Measurements from ENCODE around the gene MUC21. TPM values are rescaled to one million over a fixed set of nuclear protein-coding genes. Genes with fewer than 3 reads are reported as not detected.

Gene MUC21
- total and polyA plus RNA-seq, 2 donors (not counting 3 experiments of a cell fraction or from before 2014, with no cell fraction given) = not detected

DNA sequence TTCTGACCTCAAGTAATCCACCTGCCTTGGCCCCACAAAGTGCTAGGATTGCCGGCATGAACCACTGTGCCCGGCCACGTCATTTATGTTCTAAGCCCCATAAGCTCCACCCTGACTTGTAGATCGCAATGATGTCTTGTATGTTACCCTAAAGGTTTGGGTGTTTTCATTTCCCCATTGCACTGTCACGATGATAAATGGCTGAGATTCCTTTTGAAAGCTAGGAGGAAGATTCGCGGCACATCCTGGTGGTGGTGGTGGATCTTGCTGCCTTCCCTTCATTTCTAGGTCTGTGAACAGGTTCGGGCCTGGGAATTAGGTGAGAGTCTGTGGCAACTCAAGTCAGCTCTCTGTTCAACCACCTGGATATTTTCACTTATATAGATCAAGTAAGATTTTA lies 55.0 kb downstream of the MUC21 start:
- intact Hi-C loops (cut with micrococcal nuclease) = no loop called here

More for the DNA sequence above, 55.0 kb downstream of the MUC21 start:
- Histone ChIP-seq H3K79me2 (ENCODE audit: control insufficient read depth, insufficient read depth, low read length) (no peaks in the 10 kb centered on the region), H3K4me3 (replicated peaks in 1 of 3; ENCODE audit: insufficient read depth in 1 of 3, low read depth in 1 of 3, low read length in 3 of 3) (no peak overlapping the region), H3K9me1 (replicated peaks; ENCODE audit: control insufficient read depth, extremely low read depth, insufficient read depth, low read length) (no peaks in the 10 kb centered on the region), H3K4me2 (ENCODE audit: insufficient read depth, low read length) (no peak overlapping the region), H4K20me1 (replicated peaks; ENCODE audit: control insufficient read depth, extremely low read depth, insufficient read depth, low read length) (no peaks in the 10 kb centered on the region), H3K9ac (replicated peaks; ENCODE audit: extremely low read depth, insufficient read depth, low read length) (no peak overlapping the region), H3K36me3 (ENCODE audit: control insufficient read depth in 2 of 2, extremely low read depth in 1 of 2, insufficient read depth in 2 of 2, low read length in 2 of 2) (no peaks in the 10 kb centered on the region), H3K27ac (ENCODE audit: insufficient read depth, low read depth, low read length) (no peak overlapping the region), H3K4me1 (ENCODE audit: control insufficient read depth, extremely low read depth, insufficient read depth, low read length) (no peaks in the 10 kb centered on the region), H3K27me3 (ENCODE audit: control insufficient read depth in 2 of 2, insufficient read depth in 2 of 2, low read length in 2 of 2) (peaks cover 9 to 16% of the 10 kb centered on the region in 2 experiments), H3K9me3 (replicated peaks; ENCODE audit: control insufficient read depth, insufficient read depth, low read length) (no peaks in the 10 kb centered on the region), H2AFZ (ENCODE audit: low read depth, low read length) (no peak overlapping the region)
- CTCF ChIA-PET = interaction anchor here (1.2 to 2.0 kb wide), 2 partner anchors 30 to 96 kb away, joined by 3 to 5 read pairs; no protein-coding TSS in a partner anchor
- DNase-seq (ENCODE audit: low read depth, low spot score) (no peak), FAIRE-seq (no peak)
- BruUV-seq (replicated peaks) = no TSS peak
- no peak for TF ChIP-seq POLR2A (IDR thresholded peaks at IDR 0.05; ENCODE audit: low read depth, low read length)
- no peak for TF ChIP-seq GATA2 (IDR thresholded peaks at IDR 0.05; ENCODE audit: insufficient read depth, insufficient read length, low read depth, low read length)
- no peak for TF ChIP-seq JUN (IDR thresholded peaks at IDR 0.05; ENCODE audit: borderline replicate concordance, insufficient read depth, insufficient read length, low read depth)
- TF ChIP-seq MYC (IDR thresholded peaks at IDR 0.05; ENCODE audit: low read depth, low read length) = no peak
- TF ChIP-seq FOS (IDR thresholded peaks at IDR 0.05; ENCODE audit: borderline replicate concordance, insufficient read depth, low read length) = no peak
- no peak for TF ChIP-seq EZH2 (IDR thresholded peaks at IDR 0.05; ENCODE audit: borderline replicate concordance, low read depth, low read length, severe bottlenecking)
- TF ChIP-seq POLR2AphosphoS5 (IDR thresholded peaks at IDR 0.05; ENCODE audit: insufficient read depth, low read depth, low read length) = no peak
- TF ChIP-seq, protein P1, sequence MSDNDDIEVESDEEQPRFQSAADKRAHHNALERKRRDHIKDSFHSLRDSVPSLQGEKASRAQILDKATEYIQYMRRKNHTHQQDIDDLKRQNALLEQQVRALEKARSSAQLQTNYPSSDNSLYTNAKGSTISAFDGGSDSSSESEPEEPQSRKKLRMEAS (IDR thresholded peaks at IDR 0.05; ENCODE audit: insufficient read depth, insufficient read length) = no peak
- TF ChIP-seq, protein P2, sequence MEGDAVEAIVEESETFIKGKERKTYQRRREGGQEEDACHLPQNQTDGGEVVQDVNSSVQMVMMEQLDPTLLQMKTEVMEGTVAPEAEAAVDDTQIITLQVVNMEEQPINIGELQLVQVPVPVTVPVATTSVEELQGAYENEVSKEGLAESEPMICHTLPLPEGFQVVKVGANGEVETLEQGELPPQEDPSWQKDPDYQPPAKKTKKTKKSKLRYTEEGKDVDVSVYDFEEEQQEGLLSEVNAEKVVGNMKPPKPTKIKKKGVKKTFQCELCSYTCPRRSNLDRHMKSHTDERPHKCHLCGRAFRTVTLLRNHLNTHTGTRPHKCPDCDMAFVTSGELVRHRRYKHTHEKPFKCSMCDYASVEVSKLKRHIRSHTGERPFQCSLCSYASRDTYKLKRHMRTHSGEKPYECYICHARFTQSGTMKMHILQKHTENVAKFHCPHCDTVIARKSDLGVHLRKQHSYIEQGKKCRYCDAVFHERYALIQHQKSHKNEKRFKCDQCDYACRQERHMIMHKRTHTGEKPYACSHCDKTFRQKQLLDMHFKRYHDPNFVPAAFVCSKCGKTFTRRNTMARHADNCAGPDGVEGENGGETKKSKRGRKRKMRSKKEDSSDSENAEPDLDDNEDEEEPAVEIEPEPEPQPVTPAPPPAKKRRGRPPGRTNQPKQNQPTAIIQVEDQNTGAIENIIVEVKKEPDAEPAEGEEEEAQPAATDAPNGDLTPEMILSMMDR (IDR thresholded peaks at IDR 0.05; ENCODE audit: extremely low read depth in 1 of 2, insufficient read depth in 1 of 2, low read depth in 1 of 2, low read length in 2 of 2) = no peak
- POLR2A ChIA-PET = no interaction called here
- dilution Hi-C loops (cut with MboI; ENCODE audit: extremely low pct_ligation_motif_present, low sequenced_read_pairs) = no loop called here

Other genes with a start within 250 kb of the MUC21 start
- 141 and 145 TPM in 2 replicates for gene FLOT1, start 241.0 kb upstream of the MUC21 start, total RNA-seq
- 146 and 154 TPM in 2 replicates for gene FLOT1, start 241.0 kb upstream of the MUC21 start, polyA plus RNA-seq
- 163 and 170 TPM in 2 replicates for gene IER3, start 239.2 kb upstream of the MUC21 start, total RNA-seq
- 344 and 468 TPM in 2 replicates for gene IER3, start 239.2 kb upstream of the MUC21 start, polyA plus RNA-seq
- 17.7 and 22.9 TPM in 2 replicates for gene DDR1, start 99.2 kb upstream of the MUC21 start, total RNA-seq
- 8.8 and 10.6 TPM in 2 replicates for gene DDR1, start 99.2 kb upstream of the MUC21 start, polyA plus RNA-seq
- gene GTF2H4, start 75.5 kb upstream of the MUC21 start, total RNA-seq = 51.0 and 52.6 TPM in 2 replicates
- 40.5 and 40.8 TPM in 2 replicates for gene GTF2H4, start 75.5 kb upstream of the MUC21 start, polyA plus RNA-seq
- 32.5 and 34.3 TPM in 2 replicates for gene VARS2, start 69.5 kb upstream of the MUC21 start, total RNA-seq
- 17.8 TPM in 2 replicates for gene VARS2, start 69.5 kb upstream of the MUC21 start, polyA plus RNA-seq
- gene SFTA2, start 51.5 kb upstream of the MUC21 start, total RNA-seq = not detected in 2 replicates
- not detected in 2 replicates for gene SFTA2, start 51.5 kb upstream of the MUC21 start, polyA plus RNA-seq
- not detected in 2 replicates for gene MUCL3, start 42.7 kb upstream of the MUC21 start, total RNA-seq
- gene MUCL3, start 42.7 kb upstream of the MUC21 start, polyA plus RNA-seq = not detected in 2 replicates
- not detected in 2 replicates for gene MUC22, start 26.8 kb downstream of the MUC21 start, total RNA-seq
- not detected in 2 replicates for gene MUC22, start 26.8 kb downstream of the MUC21 start, polyA plus RNA-seq
- not detected in 2 replicates for gene C6orf15, start 128.9 kb downstream of the MUC21 start, total RNA-seq
- gene C6orf15, start 128.9 kb downstream of the MUC21 start, polyA plus RNA-seq = not detected in 2 replicates
- gene PSORS1C1, start 131.1 kb downstream of the MUC21 start, total RNA-seq = 9.2 and 13.2 TPM in 2 replicates
- gene PSORS1C1, start 131.1 kb downstream of the MUC21 start, polyA plus RNA-seq = 1.1 TPM in 2 replicates
- not detected in 2 replicates for gene CDSN, start 136.7 kb downstream of the MUC21 start, total RNA-seq
- gene CDSN, start 136.7 kb downstream of the MUC21 start, polyA plus RNA-seq = 0.03 TPM in 1 of 2 replicates, not detected in the other
- not detected in 2 replicates for gene PSORS1C2, start 155.3 kb downstream of the MUC21 start, total RNA-seq
- not detected in 2 replicates for gene PSORS1C2, start 155.3 kb downstream of the MUC21 start, polyA plus RNA-seq
- gene CCHCR1, start 174.1 kb downstream of the MUC21 start, total RNA-seq = 22.9 and 23.2 TPM in 2 replicates
- gene CCHCR1, start 174.1 kb downstream of the MUC21 start, polyA plus RNA-seq = 12.0 and 12.8 TPM in 2 replicates
- 28.0 and 31.7 TPM in 2 replicates for gene TCF19, start 174.9 kb downstream of the MUC21 start, total RNA-seq
- 13.9 and 14.5 TPM in 2 replicates for gene TCF19, start 174.9 kb downstream of the MUC21 start, polyA plus RNA-seq
- not detected in 2 replicates for gene POU5F1, start 187.0 kb downstream of the MUC21 start, total RNA-seq
- 0.63 and 0.94 TPM in 2 replicates for gene POU5F1, start 187.0 kb downstream of the MUC21 start, polyA plus RNA-seq

Measured in endothelial cell of umbilical vein (primary cell).